K562 (cell line): ENCODE measurements around the gene NFYC. TPM values are rescaled to one million over a fixed set of nuclear protein-coding genes. Genes with fewer than 3 reads are reported as not detected.

Experiments
- BRD9 ChIP-seq: fragments of 450-650 bp; IDR thresholded peaks from 2 replicates; pipeline ENCODE4 v1.6.1; 2018; ENCODE audit warnings: low read depth; ENCODE audit not compliant: partially characterized antibody
- CBFA2T3 ChIP-seq: fragments of 450-650 bp; IDR thresholded peaks from 2 replicates; pipeline ENCODE4 v1.6.1; 2017
- FOXK2 ChIP-seq, 2 experiments: fragments of 450-650 bp; IDR thresholded peaks in 1 of 2; conservative IDR thresholded peaks in 1 of 2; 2 replicates each; pipeline ENCODE4 v1.6.1; 2016; ENCODE audit warnings: low read depth in 2 of 2, mild to moderate bottlenecking in 1 of 2
- KDM1A ChIP-seq, 2 experiments: fragments of 450-650 bp; IDR thresholded peaks; 2 replicates each; pipeline ENCODE4 v1.6.1; 2016; ENCODE audit warnings: mild to moderate bottlenecking in 2 of 2
- LEF1 ChIP-seq: fragments of 450-650 bp; IDR thresholded peaks from 2 replicates; pipeline ENCODE4 v1.6.1; 2016; ENCODE audit warnings: mild to moderate bottlenecking
- NONO ChIP-seq, 2 experiments: fragments of 200-400 bp in 1 of 2; fragments of 450-650 bp in 1 of 2; formaldehyde crosslinking in 1 of 2; IDR thresholded peaks; 2 replicates each; pipeline ENCODE4 v1.6.1; 2017; ENCODE audit warnings: low read depth in 2 of 2, mild to moderate bottlenecking in 2 of 2, moderate library complexity in 2 of 2, low read length in 1 of 2
- PKNOX1 ChIP-seq: fragments of 450-650 bp; IDR thresholded peaks from 2 replicates; pipeline ENCODE4 v1.6.1; 2016
- POLR2B ChIP-seq: fragments of 450-650 bp; IDR thresholded peaks from 2 replicates; pipeline ENCODE4 v1.6.1; 2018; ENCODE audit warnings: low read depth; ENCODE audit not compliant: partially characterized antibody
- PTBP1 ChIP-seq: fragments of 200-400 bp; formaldehyde crosslinking; IDR thresholded peaks from 2 replicates; pipeline ENCODE4 v1.6.1; 2017; ENCODE audit warnings: low read depth, low read length
- RB1 ChIP-seq: fragments of 450-650 bp; IDR thresholded peaks from 2 replicates; pipeline ENCODE4 v1.6.1; 2017; ENCODE audit warnings: low read depth, mild to moderate bottlenecking
- SIRT6 ChIP-seq: IDR thresholded peaks from one replicate; pipeline ENCODE4 v1.6.1; 2012; ENCODE audit warnings: low read depth, mild to moderate bottlenecking, control low read depth, inconsistent platforms, low read length, moderate library complexity
- SMARCE1 ChIP-seq: fragments of 450-650 bp; IDR thresholded peaks from 2 replicates; pipeline ENCODE4 v1.7.1; 2016; ENCODE audit warnings: mild to moderate bottlenecking
- SOX6 ChIP-seq: fragments of 450-650 bp; IDR thresholded peaks from 2 replicates; pipeline ENCODE4 v1.6.1; 2014; ENCODE audit warnings: mild to moderate bottlenecking
- TBP ChIP-seq: optimal IDR thresholded peaks from 2 replicates; pipeline ENCODE3; 2011; ENCODE audit warnings: low read depth, low read length, improper control_type of control experiment
- TFE3 ChIP-seq: fragments of 450-650 bp; formaldehyde crosslinking; IDR thresholded peaks from 2 replicates; pipeline ENCODE4 v1.4.0; 2020; ENCODE audit warnings: mild to moderate bottlenecking, mixed read lengths
- XRCC4 ChIP-seq: IDR thresholded peaks from one replicate; pipeline ENCODE4 v1.6.1; 2011; ENCODE audit not compliant: insufficient read depth, insufficient read length; ENCODE audit errors: extremely low read depth
- ZNF165 ChIP-seq: fragments of 250-450 bp; sonication (Bioruptor Pico); IDR thresholded peaks from 2 replicates; pipeline ENCODE4 v1.4.0; 2020; ENCODE audit warnings: borderline replicate concordance
- ZNF197 ChIP-seq: fragments of 200-800 bp; sonication (Bioruptor generic); IDR thresholded peaks from 2 replicates; pipeline ENCODE4 v1.6.1; 2016; ENCODE audit warnings: low read depth, missing genetic modification characterization, missing compliant biosample characterization
- ZNF583 ChIP-seq: fragments of 250-450 bp; sonication (Bioruptor Pico); IDR thresholded peaks from 2 replicates; pipeline ENCODE4 v1.4.0; 2020
- polyA plus RNA-seq, 8 experiments: library from polyadenylated mRNA; depleted of rRNA in 4 of 8; stranded (reverse) in 5 of 8; unstranded in 3 of 8; fragments of >200 nt; fragmentation: Nextera tagmentation in 2 of 8; fragmentation: Illumina TruSeq in 1 of 8; extraction: Ambion mirVana in 2 of 8; extraction: Trizol in 1 of 8; gene quantifications; 2 replicates each; pipeline versions ENCODE4 v1.2.1 to v1.2.3, GENCODE V29; 2011 to 2014; ENCODE audit warnings: inconsistent platforms in 1 of 8, missing spikeins in 1 of 8
- total RNA-seq, 7 experiments: library from RNA; depleted of rRNA in 6 of 7; stranded (reverse); fragments of >200 nt in 6 of 7; fragmentation: Illumina TruSeq in 2 of 7; extraction: Trizol in 2 of 7; gene quantifications; 2 replicates each; pipeline versions ENCODE4 v1.2.1 to v1.2.3, GENCODE V29; 2011 to 2021; ENCODE audit warnings: low replicate concordance in 1 of 7
- TF ChIP-seq, protein P1 (sequence below): sonication (generic); formaldehyde crosslinking; IDR thresholded peaks from 2 replicates; pipeline ENCODE4 v1.4.0; 2020; ENCODE audit warnings: mild to moderate bottlenecking, missing genetic modification reagents
- TF ChIP-seq, protein P2 (sequence below): sonication (generic); formaldehyde crosslinking; IDR thresholded peaks from 2 replicates; pipeline ENCODE4 v1.8.0; 2023; ENCODE audit warnings: mild to moderate bottlenecking, missing genetic modification reagents
- TF ChIP-seq, protein P3 (sequence below), 2 experiments: fragments of 250-450 bp in 1 of 2; fragments of 450-650 bp in 1 of 2; sonication (Bioruptor Pico) in 1 of 2; IDR thresholded peaks; 2 replicates each; pipeline versions ENCODE4 v1.6.1 to v1.8.0; 2016 to 2021; ENCODE audit warnings: mild to moderate bottlenecking in 2 of 2, moderate library complexity in 2 of 2, missing compliant biosample characterization in 1 of 2, missing genetic modification characterization in 1 of 2

The NFYC gene
- total and polyA plus RNA-seq, 9 of the 15 experiments (the other 6 are each of a cell fraction or from before 2014, with no cell fraction given) = 4.8 to 59.8 (median 41.1) TPM

DNA sequence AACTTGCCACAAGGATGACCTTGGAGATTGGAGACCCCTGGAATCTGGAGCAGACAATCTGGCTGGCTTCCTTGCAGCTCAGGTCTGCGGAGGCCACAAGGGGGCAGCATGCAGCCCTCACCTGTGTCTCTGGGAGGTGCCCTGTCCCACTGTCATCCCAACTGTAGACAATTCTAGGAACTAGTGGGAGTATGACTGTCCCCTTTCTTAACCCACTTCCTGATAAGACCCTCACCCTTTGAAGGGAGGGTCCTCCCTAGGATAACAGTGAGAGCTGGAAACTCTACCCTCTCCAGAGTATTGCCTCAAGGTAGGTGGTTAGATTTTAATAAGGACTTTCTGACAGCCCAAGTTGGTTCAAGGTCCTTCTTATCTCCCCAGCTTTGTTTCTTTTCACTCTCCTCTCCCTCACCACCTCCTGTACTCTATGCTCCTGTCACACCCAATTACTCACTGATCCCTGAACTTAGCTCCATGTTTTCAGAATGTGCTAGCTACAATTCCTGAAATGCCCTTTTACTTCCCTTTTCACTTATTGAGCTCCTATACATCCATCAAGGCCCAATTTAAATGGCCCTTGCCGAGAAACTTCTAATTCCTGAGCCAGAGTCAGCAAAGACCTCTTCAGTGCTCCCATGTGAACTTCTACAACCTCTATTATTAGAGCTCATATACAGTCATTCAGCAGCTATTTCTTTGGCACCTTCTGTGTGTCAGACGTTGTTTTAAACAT is 82.9 kb downstream of the NFYC start (continued):
- TF ChIP-seq, protein P1, sequence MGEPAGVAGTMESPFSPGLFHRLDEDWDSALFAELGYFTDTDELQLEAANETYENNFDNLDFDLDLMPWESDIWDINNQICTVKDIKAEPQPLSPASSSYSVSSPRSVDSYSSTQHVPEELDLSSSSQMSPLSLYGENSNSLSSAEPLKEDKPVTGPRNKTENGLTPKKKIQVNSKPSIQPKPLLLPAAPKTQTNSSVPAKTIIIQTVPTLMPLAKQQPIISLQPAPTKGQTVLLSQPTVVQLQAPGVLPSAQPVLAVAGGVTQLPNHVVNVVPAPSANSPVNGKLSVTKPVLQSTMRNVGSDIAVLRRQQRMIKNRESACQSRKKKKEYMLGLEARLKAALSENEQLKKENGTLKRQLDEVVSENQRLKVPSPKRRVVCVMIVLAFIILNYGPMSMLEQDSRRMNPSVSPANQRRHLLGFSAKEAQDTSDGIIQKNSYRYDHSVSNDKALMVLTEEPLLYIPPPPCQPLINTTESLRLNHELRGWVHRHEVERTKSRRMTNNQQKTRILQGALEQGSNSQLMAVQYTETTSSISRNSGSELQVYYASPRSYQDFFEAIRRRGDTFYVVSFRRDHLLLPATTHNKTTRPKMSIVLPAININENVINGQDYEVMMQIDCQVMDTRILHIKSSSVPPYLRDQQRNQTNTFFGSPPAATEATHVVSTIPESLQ (CRISPR knock-in tag) = no peak
- TF ChIP-seq SIRT6 = no peak
- no peak for TF ChIP-seq ZNF165
- TF ChIP-seq ZNF583 (CRISPR knock-in tag) = no peak
- TF ChIP-seq, protein P2, sequence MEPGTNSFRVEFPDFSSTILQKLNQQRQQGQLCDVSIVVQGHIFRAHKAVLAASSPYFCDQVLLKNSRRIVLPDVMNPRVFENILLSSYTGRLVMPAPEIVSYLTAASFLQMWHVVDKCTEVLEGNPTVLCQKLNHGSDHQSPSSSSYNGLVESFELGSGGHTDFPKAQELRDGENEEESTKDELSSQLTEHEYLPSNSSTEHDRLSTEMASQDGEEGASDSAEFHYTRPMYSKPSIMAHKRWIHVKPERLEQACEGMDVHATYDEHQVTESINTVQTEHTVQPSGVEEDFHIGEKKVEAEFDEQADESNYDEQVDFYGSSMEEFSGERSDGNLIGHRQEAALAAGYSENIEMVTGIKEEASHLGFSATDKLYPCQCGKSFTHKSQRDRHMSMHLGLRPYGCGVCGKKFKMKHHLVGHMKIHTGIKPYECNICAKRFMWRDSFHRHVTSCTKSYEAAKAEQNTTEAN = no peak
- TF ChIP-seq TBP = no peak
- TF ChIP-seq POLR2B = no peak
- no peak for TF ChIP-seq TFE3 (CRISPR knock-in tag)
- TF ChIP-seq KDM1A (IDR thresholded peaks at IDR 0.05) = peak in 1 of 2 experiments; percentile 8; a peak in 1 of 4 replicates
- TF ChIP-seq SMARCE1 = peak; percentile 64
- TF ChIP-seq ZNF197 (CRISPR knock-in tag) = 0 out of 2 replicates have a peak, but pooled peaks have one; percentile 58
- TF ChIP-seq NONO (IDR thresholded peaks at IDR 0.05; ENCODE audit: low read depth in 2 of 2, low read length in 1 of 2) = no peak
- 0 out of 2 replicates have a peak, but pooled peaks have one; percentile 5 for TF ChIP-seq CBFA2T3
- TF ChIP-seq, protein P3, sequence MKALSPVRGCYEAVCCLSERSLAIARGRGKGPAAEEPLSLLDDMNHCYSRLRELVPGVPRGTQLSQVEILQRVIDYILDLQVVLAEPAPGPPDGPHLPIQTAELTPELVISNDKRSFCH (CRISPR knock-in tag; IDR thresholded peaks at IDR 0.05) = no peak
- TF ChIP-seq, protein P3 (tag; IDR thresholded peaks at IDR 0.05) = 0 out of 2 replicates have a peak, but pooled peaks have one; percentile 22
- peak; percentile 34 to 49; a peak in 1 of 4 replicates for TF ChIP-seq FOXK2 (conservative IDR thresholded peaks at IDR 0.05 in 1 of 2, IDR thresholded peaks at IDR 0.05 in 1 of 2; ENCODE audit: low read depth in 2 of 2)
- TF ChIP-seq PKNOX1 = peak; percentile 60
- no peak for TF ChIP-seq PTBP1
- TF ChIP-seq BRD9 = peak; percentile 81
- peak; percentile 66 for TF ChIP-seq SOX6
- TF ChIP-seq RB1 = peak; percentile 72
- no peak for TF ChIP-seq XRCC4
- 0 out of 2 replicates have a peak, but pooled peaks have one; percentile 38 for TF ChIP-seq LEF1
